Gastroesophageal sphincter (tissue), 4 donors: ENCODE measurements around the gene TENM3. TPM values are rescaled to one million over a fixed set of nuclear protein-coding genes. Genes with fewer than 3 reads are reported as not detected.

Source experiments
- ATAC-seq: fragments of 150-250 bp; one replicate; pipeline ENCODE4 v1.9.1; 2016; ENCODE audit warnings: mild to moderate bottlenecking, moderate library complexity
- H3K27ac ChIP-seq, 4 donors: fragments of 200-600 bp; sonication (generic) in 3 of 4; 1 replicate in 3 of 4; 2 replicates in 1 of 4; pipeline ENCODE4 v1.5.1; 2016 to 2019
- H3K27me3 ChIP-seq: fragments of 200-600 bp; sonication (generic); one replicate; pipeline ENCODE4 v1.5.1; 2019
- H3K36me3 ChIP-seq, 2 donors: fragments of 200-600 bp; sonication (generic); one replicate each; pipeline ENCODE4 v1.5.1; 2019; ENCODE audit warnings: control low read depth in 1 of 2
- H3K4me1 ChIP-seq, 3 donors: fragments of 200-600 bp; sonication (generic); 1 replicate in 2 of 3; 2 replicates in 1 of 3; pipeline ENCODE4 v1.5.1; 2016 to 2019; ENCODE audit warnings: control low read depth in 2 of 3
- H3K4me3 ChIP-seq, 2 donors: fragments of 200-600 bp; sonication (generic); one replicate each; pipeline ENCODE4 v1.5.1; 2019; ENCODE audit warnings: mild to moderate bottlenecking in 1 of 2, moderate library complexity in 1 of 2
- H3K9me3 ChIP-seq, 3 donors: fragments of 200-600 bp; sonication (generic); one replicate each; pipeline ENCODE4 v1.5.1; 2017 to 2019; ENCODE audit warnings: control low read depth in 2 of 3
- CTCF ChIP-seq, 4 experiments: fragments of 200-600 bp in 2 of 4; fragments of 450-650 bp in 2 of 4; sonication (generic) in 1 of 4; IDR thresholded peaks; one replicate each; pipeline ENCODE4 v1.5.1; 2017 to 2019; ENCODE audit warnings: antibody characterized with exemption in 4 of 4, mild to moderate bottlenecking in 2 of 4, moderate library complexity in 2 of 4
- EP300 ChIP-seq: sonication (generic); formaldehyde crosslinking; IDR thresholded peaks from one replicate; pipeline ENCODE4 v1.6.1; 2017; ENCODE audit warnings: antibody characterized with exemption, mild to moderate bottlenecking
- POLR2A ChIP-seq, 2 donors: fragments of 450-650 bp; IDR thresholded peaks; one replicate each; pipeline ENCODE4 v1.6.1; 2017; ENCODE audit warnings: antibody characterized with exemption in 2 of 2, mild to moderate bottlenecking in 2 of 2, moderate library complexity in 1 of 2
- POLR2AphosphoS5 ChIP-seq: sonication (generic); formaldehyde crosslinking; IDR thresholded peaks from one replicate; pipeline ENCODE4 v1.6.1; 2017; ENCODE audit warnings: antibody characterized with exemption
- WGBS, 2 donors: methylation state at CpG; one replicate each; pipeline ENCODE4 v1.1.5; 2018; ENCODE audit warnings: low coverage in 1 of 2; 5-methylcytosine and 5-hydroxymethylcytosine counted together
- total RNA-seq, 4 donors: library from RNA; depleted of rRNA; stranded (reverse); fragments of >200 nt; gene quantifications; one replicate each; pipeline ENCODE4 v1.1.0, GENCODE V29; 2016

The TENM3 gene
- total RNA-seq, 4 donors from 2014 or later: 8.2 to 39.9 (median 15.8) TPM

DNA sequence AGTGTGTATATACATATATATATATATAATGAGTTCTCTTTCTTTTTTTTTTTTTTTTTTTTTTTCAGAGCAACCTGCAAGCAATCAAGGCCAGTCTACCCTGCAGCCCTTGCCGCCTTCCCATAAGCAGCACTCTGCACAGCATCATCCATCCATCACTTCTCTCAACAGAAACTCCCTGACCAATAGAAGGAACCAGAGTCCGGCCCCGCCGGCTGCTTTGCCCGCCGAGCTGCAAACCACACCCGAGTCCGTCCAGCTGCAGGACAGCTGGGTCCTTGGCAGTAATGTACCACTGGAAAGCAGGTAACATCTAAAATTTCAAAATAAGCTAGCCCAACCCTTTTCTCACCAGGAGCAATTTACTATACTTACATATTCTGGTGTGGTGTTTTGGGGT is 357.7 kb downstream of the TENM3 start:
- Histone ChIP-seq H3K27me3 (no peaks in the 10 kb centered on the region), H3K4me3 (no peak overlapping the region), H3K36me3 (no peaks in the 10 kb centered on the region), H3K9me3 (no peaks in the 10 kb centered on the region), H3K4me1 (no peaks in the 10 kb centered on the region), H3K27ac (no peak overlapping the region)
- no peak for ATAC-seq
- TF ChIP-seq POLR2AphosphoS5 (no peak), CTCF (IDR thresholded peaks at IDR 0.05) (no peak), POLR2A (IDR thresholded peaks at IDR 0.05) (no peak), EP300 (no peak)
- WGBS, 2 donors: 50 to 80% methylated on average over 1 to 2 of the region's 8 CpGs

GRCh38 chr4:182604161-182604622 is 361.0 kb downstream of the TENM3 start:
- no peak overlapping the region for H3K27ac ChIP-seq
- ATAC-seq: no peak

GRCh38 chr4:182604953-182605352 is 361.8 kb downstream of the TENM3 start:
- 93 to 94% methylated on average over 3 to 4 of the region's 4 CpGs for WGBS, 2 donors

More at GRCh38 chr4:182604161-182604622, 361.0 kb downstream of the TENM3 start:
- Histone ChIP-seq H3K9me3 (no peaks in the 10 kb centered on the region), H3K36me3 (no peaks in the 10 kb centered on the region), H3K4me1 (no peaks in the 10 kb centered on the region), H3K27me3 (no peaks in the 10 kb centered on the region), H3K4me3 (no peak overlapping the region)
- WGBS, 2 donors: 13 to 43% methylated on average over 2 of the region's 2 CpGs
- TF ChIP-seq POLR2A (IDR thresholded peaks at IDR 0.05) (no peak), POLR2AphosphoS5 (no peak), CTCF (IDR thresholded peaks at IDR 0.05) (no peak), EP300 (no peak)

DNA sequence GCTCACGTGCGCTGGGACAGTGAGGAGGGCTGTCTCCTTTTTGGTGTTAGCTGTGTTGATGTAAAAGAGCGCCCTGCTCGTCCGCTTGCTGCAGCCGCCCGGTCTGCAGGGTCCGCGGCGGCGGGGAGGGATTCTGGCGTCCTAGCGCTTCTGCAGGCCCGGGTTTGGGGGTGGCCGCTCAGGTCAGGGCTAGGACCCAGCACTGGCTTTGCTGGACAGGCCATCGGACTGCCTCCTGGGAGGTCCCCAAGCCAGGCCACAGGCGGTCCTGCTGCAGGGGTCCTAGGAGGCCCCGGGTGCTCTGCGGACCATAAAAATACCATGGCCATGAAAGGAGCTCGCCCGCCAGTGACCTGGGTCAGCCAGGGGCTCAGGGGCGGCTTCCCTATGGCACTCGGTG is 365.3 kb downstream of the TENM3 start:
- H3K4me1 ChIP-seq: no peaks in the 10 kb centered on the region
- TF ChIP-seq CTCF (IDR thresholded peaks at IDR 0.05) (no peak), POLR2AphosphoS5 (no peak), POLR2A (IDR thresholded peaks at IDR 0.05) (no peak), EP300 (no peak)
- no peak for ATAC-seq
- 94% methylated on average over 6 of the region's 23 CpGs; no CpG with 5 or more reads in 1 of the 2 donors for WGBS, 2 donors
- H3K9me3 ChIP-seq: no peaks in the 10 kb centered on the region
- H3K4me3 ChIP-seq: no peak overlapping the region
- no peaks in the 10 kb centered on the region for H3K36me3 ChIP-seq
- H3K27me3 ChIP-seq: no peaks in the 10 kb centered on the region
- H3K27ac ChIP-seq: no peak overlapping the region

More at GRCh38 chr4:182604953-182605352, 361.8 kb downstream of the TENM3 start:
- no peak overlapping the region for H3K4me3 ChIP-seq
- H3K36me3 ChIP-seq: no peaks in the 10 kb centered on the region
- no peak overlapping the region for H3K27ac ChIP-seq
- H3K27me3 ChIP-seq: no peaks in the 10 kb centered on the region
- no peaks in the 10 kb centered on the region for H3K4me1 ChIP-seq
- no peaks in the 10 kb centered on the region for H3K9me3 ChIP-seq
- ATAC-seq: no peak
- TF ChIP-seq EP300 (no peak), POLR2A (IDR thresholded peaks at IDR 0.05) (no peak), CTCF (IDR thresholded peaks at IDR 0.05) (no peak), POLR2AphosphoS5 (no peak)

GRCh38 chr4:182616476-182616875 is 373.3 kb downstream of the TENM3 start:
- Histone ChIP-seq H3K27me3 (no peaks in the 10 kb centered on the region), H3K27ac (no peak overlapping the region), H3K4me3 (no peak overlapping the region), H3K4me1 (no peaks in the 10 kb centered on the region), H3K36me3 (no peaks in the 10 kb centered on the region), H3K9me3 (no peaks in the 10 kb centered on the region)
- WGBS, 2 donors: 76 to 89% methylated on average over 4 of the region's 4 CpGs
- TF ChIP-seq POLR2A (IDR thresholded peaks at IDR 0.05): no peak
- no peak for TF ChIP-seq EP300
- no peak for TF ChIP-seq POLR2AphosphoS5
- no peak for TF ChIP-seq CTCF (IDR thresholded peaks at IDR 0.05)
- no peak for ATAC-seq
